ENCODE results near the gene ZMYND8.
A peak's percentile ranks its signal among the peaks of the same experiment; 100 is the strongest.

Gene ZMYND8

GRCh38 chr20:47303736-47304135 is 52.8 kb downstream of the ZMYND8 start:
- peak; percentile 6 for TF ChIP-seq CTCF (conservative IDR thresholded peaks at IDR 0.05; ENCODE audit: low read depth, low read length)
- DNase-seq (ENCODE audit: low read depth), result no peak
- no peak overlapping the region for H3K4me3 ChIP-seq (ENCODE audit: low read length)

GRCh38 chr20:47300071-47300470 is 56.4 kb downstream of the ZMYND8 start:
- no peak for DNase-seq (ENCODE audit: low read depth)
- TF ChIP-seq CTCF (conservative IDR thresholded peaks at IDR 0.05; ENCODE audit: low read depth, low read length), result no peak
- no peak overlapping the region for H3K4me3 ChIP-seq (ENCODE audit: low read length)

- no peak for DNase-seq (ENCODE audit: low read depth)
- TF ChIP-seq CTCF (conservative IDR thresholded peaks at IDR 0.05; ENCODE audit: low read depth, low read length), result no peak
- no peak overlapping the region for H3K4me3 ChIP-seq (ENCODE audit: low read length)
Measured at GRCh38 chr20:47298624-47299023, 57.9 kb downstream of the ZMYND8 start.

GRCh38 chr20:47297746-47298145 is 58.8 kb downstream of the ZMYND8 start:
- H3K4me3 ChIP-seq (ENCODE audit: low read length), result no peak overlapping the region
- no peak for TF ChIP-seq CTCF (conservative IDR thresholded peaks at IDR 0.05; ENCODE audit: low read depth, low read length)
- DNase-seq (ENCODE audit: low read depth), result no peak

- no peak overlapping the region for H3K4me3 ChIP-seq (ENCODE audit: low read length)
- no peak for TF ChIP-seq CTCF (conservative IDR thresholded peaks at IDR 0.05; ENCODE audit: low read depth, low read length)
- no peak for DNase-seq (ENCODE audit: low read depth)
Measured at GRCh38 chr20:47296950-47297349, 59.5 kb downstream of the ZMYND8 start.

- TF ChIP-seq CTCF (conservative IDR thresholded peaks at IDR 0.05; ENCODE audit: low read depth, low read length), result no peak
Measured at GRCh38 chr20:47295921-47296426, 60.5 kb downstream of the ZMYND8 start.

GRCh38 chr20:47295129-47295813 is 61.2 kb downstream of the ZMYND8 start:
- no peak for DNase-seq (ENCODE audit: low read depth)
- no peak for TF ChIP-seq CTCF (conservative IDR thresholded peaks at IDR 0.05; ENCODE audit: low read depth, low read length)
- H3K4me3 ChIP-seq (ENCODE audit: low read length), result no peak overlapping the region

More at GRCh38 chr20:47295921-47296426, 60.5 kb downstream of the ZMYND8 start:
- no peak overlapping the region for H3K4me3 ChIP-seq (ENCODE audit: low read length)
- no peak for DNase-seq (ENCODE audit: low read depth)
